ENCODE data around the gene SUPV3L1.

GRCh38 chr10:69141304-69141703 is 38.7 kb upstream of the SUPV3L1 start:
- TF ChIP-seq CTCF (IDR thresholded peaks at IDR 0.05) (no peak), POLR2A (IDR thresholded peaks at IDR 0.05) (no peak)
